Stimulated activated CD4-positive, alpha-beta T cell treated with anti-CD3 and anti-CD28 coated beads, Interleukin-12 subunit alpha, Interleukin-12 subunit beta, amount 100 ng/mL, for 48 hours (primary cell): Measurements from ENCODE around the gene NXF1.

Source experiments
- DNase-seq, 3 donors: peaks; one replicate each; pipeline ENCODE4 v3.0.0-alpha.2; 2020; ENCODE audit warnings: low read depth in 2 of 3, low spot score in 1 of 3

Gene NXF1

DNA sequence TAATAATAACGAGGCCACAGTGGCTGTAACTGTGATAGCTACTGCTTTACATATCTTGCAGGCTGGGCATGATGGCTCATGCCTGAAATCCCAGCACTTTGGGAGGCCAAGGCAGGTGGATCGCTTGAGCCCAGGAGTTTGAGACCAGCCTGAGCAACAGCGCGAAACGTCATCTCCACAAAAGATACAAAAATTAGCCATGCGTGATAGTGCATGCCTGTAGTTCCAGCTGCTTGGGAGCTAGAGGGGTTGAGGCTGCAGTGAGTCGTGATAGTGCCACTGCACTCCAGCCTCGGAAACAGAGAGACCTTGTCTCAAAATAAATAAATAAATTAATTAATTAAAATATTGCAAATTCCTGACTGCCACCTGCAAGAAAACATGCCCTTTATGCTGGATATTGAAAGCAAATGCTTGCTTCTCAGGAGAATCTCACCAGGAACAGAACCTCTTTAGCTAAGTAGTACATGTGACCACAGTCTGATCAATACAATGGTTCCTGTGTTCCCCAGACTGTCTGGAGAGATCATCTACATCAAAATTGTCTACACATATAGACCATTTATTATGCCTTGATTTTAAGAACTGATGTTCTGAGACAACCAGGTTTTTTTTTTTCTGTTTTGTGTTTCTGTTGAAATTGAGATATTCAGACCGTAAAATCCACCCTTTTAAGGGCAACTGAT, 57.6 kb downstream of the NXF1 start:
- no peak for DNase-seq
